ENCODE data around the gene EOMES.

DNA sequence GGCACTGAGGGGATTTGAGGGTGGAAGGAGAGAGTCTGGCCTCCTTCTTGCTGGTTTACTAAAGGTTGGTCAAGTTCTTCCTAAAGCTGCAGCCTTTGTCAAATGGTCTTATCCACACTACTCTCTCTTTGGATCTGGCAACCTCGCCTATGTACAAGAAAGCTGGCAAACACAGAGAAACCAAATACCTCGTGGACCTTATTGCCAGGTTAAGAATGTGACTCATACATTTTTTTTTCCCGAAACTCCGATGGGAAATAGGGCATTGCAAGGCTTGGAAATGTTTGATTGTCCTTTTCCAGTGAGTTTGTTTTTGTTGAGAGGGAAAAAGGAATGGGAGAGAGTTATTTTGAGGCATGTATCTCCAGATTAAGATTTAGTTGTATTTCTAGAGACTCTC is 13.9 kb downstream of the EOMES start:
- TF ChIP-seq, protein P1, sequence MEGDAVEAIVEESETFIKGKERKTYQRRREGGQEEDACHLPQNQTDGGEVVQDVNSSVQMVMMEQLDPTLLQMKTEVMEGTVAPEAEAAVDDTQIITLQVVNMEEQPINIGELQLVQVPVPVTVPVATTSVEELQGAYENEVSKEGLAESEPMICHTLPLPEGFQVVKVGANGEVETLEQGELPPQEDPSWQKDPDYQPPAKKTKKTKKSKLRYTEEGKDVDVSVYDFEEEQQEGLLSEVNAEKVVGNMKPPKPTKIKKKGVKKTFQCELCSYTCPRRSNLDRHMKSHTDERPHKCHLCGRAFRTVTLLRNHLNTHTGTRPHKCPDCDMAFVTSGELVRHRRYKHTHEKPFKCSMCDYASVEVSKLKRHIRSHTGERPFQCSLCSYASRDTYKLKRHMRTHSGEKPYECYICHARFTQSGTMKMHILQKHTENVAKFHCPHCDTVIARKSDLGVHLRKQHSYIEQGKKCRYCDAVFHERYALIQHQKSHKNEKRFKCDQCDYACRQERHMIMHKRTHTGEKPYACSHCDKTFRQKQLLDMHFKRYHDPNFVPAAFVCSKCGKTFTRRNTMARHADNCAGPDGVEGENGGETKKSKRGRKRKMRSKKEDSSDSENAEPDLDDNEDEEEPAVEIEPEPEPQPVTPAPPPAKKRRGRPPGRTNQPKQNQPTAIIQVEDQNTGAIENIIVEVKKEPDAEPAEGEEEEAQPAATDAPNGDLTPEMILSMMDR (IDR thresholded peaks at IDR 0.05 in 8 of 11, conservative IDR thresholded peaks at IDR 0.05 in 3 of 11): no peak
- TF ChIP-seq POLR2AphosphoS5 (IDR thresholded peaks at IDR 0.05): no peak
